ENCODE data around the gene DNPEP.

DNPEP gene

GRCh38 chr2:219350215-219350614 lies 37.5 kb downstream of the DNPEP start:
- no peak for TF ChIP-seq CTCF (conservative IDR thresholded peaks at IDR 0.05; ENCODE audit: low read depth, low read length)
- H3K4me3 ChIP-seq (ENCODE audit: low read length) = no peak overlapping the region
- no peak for DNase-seq (ENCODE audit: low read depth)

GRCh38 chr2:219344751-219345430 lies 42.8 kb downstream of the DNPEP start:
- no peak for DNase-seq (ENCODE audit: low read depth)

GRCh38 chr2:219335373-219335786 lies 52.3 kb downstream of the DNPEP start:
- H3K4me3 ChIP-seq (ENCODE audit: low read length) = no peak overlapping the region
- DNase-seq (ENCODE audit: low read depth) = peak; percentile 36
- TF ChIP-seq CTCF (conservative IDR thresholded peaks at IDR 0.05; ENCODE audit: low read depth, low read length) = no peak

More at GRCh38 chr2:219344751-219345430, 42.8 kb downstream of the DNPEP start:
- no peak overlapping the region for H3K4me3 ChIP-seq (ENCODE audit: low read length)
- no peak for TF ChIP-seq CTCF (conservative IDR thresholded peaks at IDR 0.05; ENCODE audit: low read depth, low read length)

- no peak for DNase-seq (ENCODE audit: low read depth)
- TF ChIP-seq CTCF (conservative IDR thresholded peaks at IDR 0.05; ENCODE audit: low read depth, low read length) = no peak
- H3K4me3 ChIP-seq (ENCODE audit: low read length) = no peak overlapping the region
Observed at GRCh38 chr2:219334076-219334475, 53.6 kb downstream of the DNPEP start.

GRCh38 chr2:219332542-219332941 lies 55.2 kb downstream of the DNPEP start, which contains the start of gene RESP18:
Gene RESP18, minus strand, starts transcription at chr2:219332744.
- no peak within 1 kb of the TSS for H3K4me3 ChIP-seq (ENCODE audit: low read length)
- no peak for TF ChIP-seq CTCF (conservative IDR thresholded peaks at IDR 0.05; ENCODE audit: low read depth, low read length)

GRCh38 chr2:219331560-219332213 lies 56.0 kb downstream of the DNPEP start:
- H3K4me3 ChIP-seq (ENCODE audit: low read length) = no peak overlapping the region
- TF ChIP-seq CTCF (conservative IDR thresholded peaks at IDR 0.05; ENCODE audit: low read depth, low read length) = no peak
- DNase-seq (ENCODE audit: low read depth) = no peak

More at GRCh38 chr2:219332542-219332941, 55.2 kb downstream of the DNPEP start, which contains the start of gene RESP18:
- no peak for DNase-seq (ENCODE audit: low read depth)

GRCh38 chr2:219327719-219328118 lies 60.0 kb downstream of the DNPEP start:
- H3K4me3 ChIP-seq (ENCODE audit: low read length) = no peak overlapping the region
- TF ChIP-seq CTCF (conservative IDR thresholded peaks at IDR 0.05; ENCODE audit: low read depth, low read length) = no peak
- no peak for DNase-seq (ENCODE audit: low read depth)
